Kidney glomerular epithelial cell (primary cell): ENCODE measurements around the gene TMED10.
A peak's percentile ranks its signal among the peaks of the same experiment; 100 is the strongest.

Experiments used
- DNase-seq: peaks from one replicate; lab custom pipeline; 2025; lab: John Stamatoyannopoulos, UW

The TMED10 gene

DNA sequence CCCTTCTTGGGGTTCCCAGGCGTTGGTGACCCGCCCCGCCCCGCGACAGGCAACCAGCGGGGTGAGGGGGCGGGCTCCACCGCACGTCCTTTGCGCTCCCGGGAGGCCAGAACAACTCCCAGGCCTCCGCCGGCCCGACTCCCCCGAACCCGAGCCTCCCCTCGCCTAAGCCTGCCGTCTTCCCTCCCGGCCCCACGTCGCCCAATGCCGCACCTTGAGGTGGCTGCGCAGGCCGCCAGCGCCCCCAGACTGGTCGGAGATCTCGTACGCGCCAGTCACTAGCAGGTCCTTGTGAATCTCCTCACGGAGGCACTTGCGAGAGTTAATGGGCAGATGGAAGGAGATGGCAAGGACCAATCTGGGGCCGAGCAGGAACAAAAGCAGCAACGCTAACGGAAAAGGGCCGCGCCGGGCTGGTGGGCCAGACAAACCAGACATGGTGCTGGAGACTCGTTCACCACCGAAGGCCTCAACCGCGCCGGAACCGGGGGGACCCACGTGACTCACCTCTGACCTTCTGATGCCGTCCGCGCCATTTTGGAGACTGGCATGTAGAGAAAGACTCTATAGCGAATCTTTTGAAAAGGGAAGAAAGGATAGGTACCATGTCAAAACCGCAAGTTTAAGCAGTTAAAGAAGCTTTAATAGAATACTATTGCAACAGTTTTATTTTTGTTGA is at the start of gene TMED10:
TMED10 (minus strand) TSS at position 471 of the 679 bp plus-strand sequence; CDS start at position 438, 33 bp downstream.
- DNase-seq: peak; percentile 98

DNA sequence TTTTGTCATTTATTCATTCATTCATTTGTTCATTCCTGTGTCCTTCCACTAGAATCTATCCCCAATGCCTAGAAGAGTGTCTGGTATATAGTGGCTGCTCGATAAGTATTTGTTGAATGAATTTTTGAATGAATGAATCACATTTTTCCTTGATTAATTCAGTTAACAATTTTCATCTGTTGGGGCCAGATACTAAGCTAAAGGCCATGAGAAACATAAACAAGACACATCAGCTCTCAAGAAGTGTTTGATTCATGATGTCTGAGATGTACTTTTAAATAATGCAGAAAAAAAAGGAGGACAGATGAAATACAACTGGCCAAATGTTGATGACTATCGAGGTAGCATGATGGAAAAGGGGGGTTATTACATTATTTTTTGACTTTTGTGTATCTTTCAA is 48.1 kb upstream of the TMED10 start:
- no peak for DNase-seq

DNA sequence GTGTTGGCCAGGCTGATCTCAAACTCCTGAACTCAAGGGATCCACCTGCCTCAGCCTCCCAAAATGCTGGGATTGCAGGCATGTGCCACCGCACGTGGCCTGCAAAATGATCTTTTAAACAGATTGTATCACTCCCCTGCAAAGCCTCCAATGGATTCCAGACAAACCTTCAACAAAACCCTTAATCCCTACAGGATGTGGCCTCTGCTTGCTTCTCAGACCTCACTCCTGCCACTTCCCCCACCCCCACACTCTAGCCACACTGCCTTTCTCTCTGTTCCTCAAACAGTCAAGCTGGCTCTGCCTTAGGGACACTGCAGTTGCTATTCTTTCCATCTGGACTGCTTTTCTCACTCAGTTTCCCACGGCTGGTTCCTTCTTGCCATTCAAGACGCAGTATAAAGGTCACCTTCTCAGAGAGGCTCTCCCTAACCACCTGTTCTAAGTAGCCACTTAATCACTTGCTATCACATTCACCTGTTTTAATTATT is 47.3 kb upstream of the TMED10 start:
- DNase-seq: no peak

DNA sequence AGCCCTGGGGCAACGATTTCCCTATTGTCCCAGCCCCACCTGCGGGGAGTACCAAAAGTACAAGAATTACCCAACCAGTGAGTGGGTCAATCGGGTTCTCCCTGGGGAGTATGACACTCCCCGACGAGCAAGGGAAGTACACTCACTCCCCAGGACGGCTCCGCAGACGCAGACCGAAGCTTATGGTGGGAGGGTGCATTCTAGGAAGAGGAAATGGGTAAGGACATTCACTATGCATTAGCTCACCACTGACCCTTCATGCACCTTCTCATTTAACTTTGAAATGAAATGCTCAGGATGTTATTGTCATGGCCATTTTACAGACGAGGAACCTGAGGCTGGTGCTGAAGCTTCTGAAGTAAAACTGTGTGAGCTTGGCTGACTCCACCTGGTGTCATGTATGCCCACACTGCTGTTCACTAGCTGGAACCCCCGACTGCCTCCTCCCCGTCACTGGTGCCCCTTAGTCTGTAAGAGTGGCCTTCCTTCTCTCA is 45.8 kb upstream of the TMED10 start:
- DNase-seq: no peak

DNA sequence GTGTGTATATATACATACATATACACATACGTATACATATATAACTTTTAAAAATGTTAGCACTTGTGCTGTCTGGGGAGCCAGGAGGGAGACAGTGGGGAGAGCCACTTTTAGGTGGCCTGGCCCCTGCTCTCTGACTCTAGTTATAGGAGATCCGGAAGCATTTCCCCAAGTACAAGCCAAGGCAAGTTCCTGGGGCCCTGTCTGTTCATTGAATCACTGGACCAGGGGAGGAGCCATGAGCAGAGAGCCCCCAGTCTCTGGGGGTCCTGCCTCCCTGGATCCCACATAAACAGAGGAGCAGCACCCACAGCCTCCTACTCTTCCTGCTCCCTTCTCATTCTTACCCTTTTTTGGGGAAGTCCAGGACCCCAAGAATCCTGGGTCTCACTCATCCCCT is 45.4 kb upstream of the TMED10 start:
- DNase-seq: no peak

DNA sequence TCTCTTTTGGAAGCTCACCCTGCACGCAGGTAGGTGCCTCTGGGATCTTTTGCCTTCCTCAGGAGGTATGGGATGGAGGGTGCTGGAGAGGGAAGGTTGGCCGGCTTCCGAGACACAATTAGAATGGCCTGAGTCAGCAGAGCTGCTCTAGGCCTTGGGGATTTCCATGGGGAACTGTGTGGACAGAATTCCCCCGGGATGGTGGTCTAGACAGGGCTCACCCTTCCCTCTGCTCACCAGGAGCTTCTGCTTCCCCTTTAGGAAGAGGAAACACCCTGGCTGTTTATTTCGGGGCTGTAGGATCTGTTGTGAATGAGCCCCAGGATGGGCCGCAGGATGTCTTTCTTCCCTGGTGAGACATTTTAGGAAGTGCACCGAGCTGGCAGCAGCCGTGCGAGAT is 43.7 kb upstream of the TMED10 start:
- DNase-seq: no peak

DNA sequence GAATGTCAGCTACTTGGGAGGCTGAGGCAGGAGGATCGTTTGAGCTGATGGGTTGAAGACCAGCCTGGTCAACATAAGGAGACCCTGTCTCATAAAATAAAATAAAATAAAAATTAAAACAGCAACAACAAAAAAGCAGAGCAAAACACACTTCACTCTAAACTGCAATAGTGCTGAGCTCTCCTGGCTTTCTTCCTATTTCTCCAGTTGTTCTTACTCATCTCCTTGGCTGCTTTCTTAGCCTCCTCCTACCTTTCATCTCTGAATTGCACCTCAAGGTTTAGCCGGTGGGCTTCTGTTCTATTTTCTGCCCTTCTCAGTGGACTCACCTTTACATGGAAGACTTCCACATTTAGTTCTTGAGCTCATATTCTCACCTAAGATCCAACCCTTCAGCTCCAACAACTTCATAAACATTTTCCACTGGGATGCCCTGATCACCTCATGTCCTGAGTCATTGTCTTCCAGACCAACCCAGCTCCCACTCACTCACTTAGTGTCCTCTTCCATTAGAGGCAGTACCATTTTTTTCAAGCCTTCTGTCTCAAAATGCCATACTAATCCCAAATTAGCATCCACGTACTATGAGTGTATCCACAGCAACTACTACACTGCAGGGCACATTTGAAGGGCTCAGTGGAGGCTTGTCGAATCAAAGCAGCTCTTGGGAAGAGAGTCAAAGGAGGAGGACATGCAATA is 41.2 kb upstream of the TMED10 start:
- no peak for DNase-seq

DNA sequence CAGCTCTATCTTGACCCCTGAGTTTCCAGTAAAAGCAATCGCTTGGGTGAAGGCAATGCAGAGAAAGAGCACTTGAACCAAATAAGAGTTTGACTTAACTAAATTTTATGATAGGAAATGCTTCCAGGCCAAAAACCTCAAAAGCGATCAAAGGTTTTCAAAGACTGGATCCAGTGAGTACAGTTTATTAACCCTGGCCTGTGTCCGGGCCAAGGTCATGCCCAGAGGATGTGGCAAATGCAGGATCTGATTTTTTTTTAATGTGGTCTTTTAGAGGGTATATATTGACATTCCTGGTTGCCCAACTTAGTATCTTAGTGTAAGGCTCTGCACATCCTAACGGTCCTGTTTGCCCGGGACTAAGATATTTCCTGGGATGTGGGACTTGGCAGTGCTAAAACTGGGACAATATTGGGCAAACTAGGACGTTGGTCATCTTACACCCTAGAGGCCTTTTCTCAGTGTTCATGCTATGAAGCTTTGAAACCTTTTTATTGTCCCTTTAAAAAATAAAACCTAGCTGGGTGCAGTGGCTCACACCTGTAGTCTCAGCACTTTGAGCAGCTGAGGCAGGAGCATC is 40.1 kb upstream of the TMED10 start:
- DNase-seq: no peak

DNA sequence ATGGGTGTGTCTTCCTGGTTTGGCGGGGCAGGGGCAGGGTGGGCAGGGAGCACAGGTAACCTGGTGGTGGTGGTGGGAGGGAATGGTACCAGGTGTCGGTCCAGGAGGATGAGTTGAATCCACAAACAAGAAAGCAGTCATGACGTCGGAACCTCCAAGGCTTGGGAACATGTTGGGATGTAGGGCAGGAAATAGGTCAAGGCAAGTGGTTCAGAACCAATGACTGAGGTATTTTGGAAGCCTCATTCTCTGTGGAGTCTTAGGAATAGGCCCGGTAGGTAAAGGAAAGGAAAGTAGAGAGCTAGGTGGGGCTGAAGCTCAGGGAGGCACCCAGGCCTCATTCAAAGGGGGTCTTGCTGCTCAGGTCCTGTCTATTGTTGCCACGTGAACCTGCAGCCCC is 39.1 kb upstream of the TMED10 start:
- DNase-seq: no peak

DNA sequence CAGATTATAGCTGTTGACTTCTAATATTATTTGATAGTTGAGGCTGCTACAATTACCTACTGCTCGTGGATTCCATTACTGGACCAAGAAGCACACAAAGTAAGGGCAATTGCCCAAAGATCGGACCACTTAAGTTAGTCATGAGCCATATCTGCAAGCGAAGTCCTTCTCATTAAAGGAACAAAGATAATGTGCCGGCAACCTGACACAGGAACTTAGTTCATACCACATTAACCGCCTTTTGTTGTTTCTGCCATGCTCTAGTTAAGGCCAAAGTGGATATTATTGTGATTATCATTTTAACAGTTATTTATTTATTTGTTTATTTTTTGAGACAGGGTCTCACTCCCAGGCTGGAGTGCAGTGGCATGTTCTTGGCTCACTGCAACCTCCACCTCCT is 38.1 kb upstream of the TMED10 start:
- no peak for DNase-seq

DNA sequence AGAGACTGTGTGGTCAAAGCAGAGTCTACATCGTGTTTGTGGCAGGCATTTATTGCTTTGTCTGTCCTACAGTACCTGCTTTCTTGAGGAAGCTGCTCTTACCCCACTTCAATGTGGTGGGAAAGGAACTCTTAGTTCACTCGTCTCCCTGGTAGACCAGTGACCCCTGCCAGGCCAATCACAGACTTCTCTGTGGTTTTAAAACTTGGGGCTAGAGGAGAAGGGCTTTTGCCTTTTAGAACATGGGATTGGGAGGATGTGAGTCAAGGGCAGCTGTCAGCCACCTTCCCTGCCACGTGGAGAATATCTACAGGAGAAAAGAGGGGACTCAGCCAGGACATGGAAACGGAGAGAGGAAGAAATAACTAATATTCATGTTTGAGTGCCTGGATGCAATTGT is 36.8 kb upstream of the TMED10 start:
- DNase-seq: no peak

DNA sequence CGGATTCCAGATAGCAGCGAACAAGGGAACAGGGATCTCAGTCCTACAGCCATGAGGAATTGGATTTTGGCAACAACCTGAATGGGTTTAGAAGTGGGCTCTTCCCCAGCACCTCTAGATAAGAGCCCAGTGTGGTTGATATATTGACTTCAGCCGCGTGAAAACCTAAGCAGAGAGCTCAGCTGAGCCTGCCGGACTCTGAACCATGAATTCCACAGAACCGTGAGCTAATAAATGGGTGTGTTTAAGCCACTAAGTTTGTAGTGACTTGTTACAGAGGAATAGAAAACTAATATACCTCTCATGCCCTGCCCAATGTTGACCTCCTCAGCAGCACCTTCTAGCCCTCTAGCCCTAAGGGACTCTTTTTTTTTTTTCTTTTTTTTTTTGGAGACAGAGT is 32.4 kb upstream of the TMED10 start:
- no peak for DNase-seq

DNA sequence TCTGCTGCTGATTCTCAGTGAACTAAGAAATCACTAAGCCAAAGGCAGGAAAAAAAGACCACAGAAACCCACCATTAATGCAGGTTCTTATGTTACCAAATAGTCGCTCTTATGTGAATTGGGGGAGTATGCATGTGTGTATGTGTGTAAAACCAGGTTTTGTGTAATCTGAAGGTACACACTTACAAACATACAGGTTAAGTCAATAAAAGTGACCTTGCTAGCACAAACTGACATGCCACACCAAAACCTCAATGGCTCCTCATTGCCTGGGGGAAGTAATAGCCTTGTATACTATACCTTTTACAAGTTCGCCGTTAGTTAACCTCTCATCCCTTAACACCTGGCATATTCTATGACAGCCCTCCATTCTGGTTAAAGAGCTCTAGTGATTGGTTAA is 29.8 kb upstream of the TMED10 start:
- no peak for DNase-seq

DNA sequence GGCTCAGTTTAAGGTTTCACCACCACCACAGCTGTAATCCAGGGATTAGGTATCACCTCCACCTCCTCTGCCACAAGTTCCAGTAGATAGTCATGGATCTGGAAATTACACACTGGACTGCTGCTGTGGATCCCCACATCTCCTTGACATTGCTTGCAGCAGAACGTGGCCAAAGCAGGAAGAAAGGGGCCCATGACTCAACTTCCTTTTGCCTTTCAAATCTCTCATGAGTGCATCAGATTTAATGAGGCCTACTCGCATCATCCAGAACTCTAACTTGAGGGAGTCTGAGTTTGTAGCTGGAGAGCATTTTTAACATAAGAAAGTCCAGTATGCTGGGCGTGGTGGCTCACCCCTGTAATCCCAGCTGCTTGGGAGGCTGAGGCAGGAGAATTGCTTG is 29.2 kb upstream of the TMED10 start:
- DNase-seq: no peak

DNA sequence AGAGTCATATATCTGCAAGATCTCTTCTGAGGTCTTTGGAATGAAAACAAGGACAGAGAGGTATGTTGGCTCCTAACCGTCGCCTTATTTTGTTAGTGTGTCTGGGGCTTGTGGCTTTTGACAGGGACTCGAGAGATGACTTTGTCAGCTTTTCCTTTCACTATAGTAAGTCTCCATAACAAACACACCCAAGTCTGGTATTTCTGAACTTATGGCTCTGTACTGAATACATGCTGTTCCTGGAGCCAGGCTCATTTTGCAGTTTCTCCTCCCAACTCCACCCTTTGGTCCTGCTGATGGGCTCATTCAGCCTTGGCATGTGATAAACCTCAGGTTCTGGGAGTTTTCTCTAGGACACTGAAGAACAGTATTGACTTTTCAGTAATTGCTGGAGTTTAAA is 27.7 kb upstream of the TMED10 start:
- DNase-seq: no peak

DNA sequence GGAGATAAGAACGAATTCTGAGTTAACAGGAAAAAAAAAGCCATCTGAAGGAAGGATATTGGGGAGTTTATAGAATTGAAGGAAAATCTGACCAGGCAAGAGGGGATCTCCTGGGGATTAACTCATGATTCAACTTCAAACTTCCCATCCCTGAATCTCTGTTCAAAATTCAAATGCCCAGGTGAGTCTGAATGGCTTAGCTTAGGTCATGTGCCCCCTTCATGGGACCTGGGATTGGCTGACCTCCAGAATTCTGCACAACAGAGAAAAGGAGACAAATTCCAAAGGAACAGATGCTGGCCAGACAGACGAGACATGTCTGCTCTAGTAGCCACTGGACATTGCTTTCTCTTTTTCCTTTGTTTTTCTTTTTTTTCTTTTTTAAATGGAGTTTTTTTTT is 26.2 kb upstream of the TMED10 start:
- DNase-seq: no peak

DNA sequence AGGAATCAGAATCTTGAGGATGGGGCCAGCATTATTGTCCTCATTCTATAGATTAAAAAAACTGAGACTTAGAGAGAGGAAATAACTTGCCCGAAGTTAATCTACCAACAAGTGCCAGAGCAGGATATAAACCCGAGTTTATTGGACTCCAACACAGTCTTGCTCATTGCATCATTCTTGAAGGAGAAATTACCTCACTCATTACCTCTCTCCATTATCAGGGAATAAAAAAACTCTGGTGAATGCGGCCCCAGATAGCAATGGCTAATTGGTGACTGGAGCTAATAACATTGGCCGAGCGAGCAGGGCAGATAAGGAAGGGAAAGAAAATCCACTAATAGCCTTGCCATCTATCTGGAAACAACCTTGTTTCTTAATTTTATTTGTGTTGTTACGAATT is 24.7 kb upstream of the TMED10 start:
- DNase-seq: no peak

DNA sequence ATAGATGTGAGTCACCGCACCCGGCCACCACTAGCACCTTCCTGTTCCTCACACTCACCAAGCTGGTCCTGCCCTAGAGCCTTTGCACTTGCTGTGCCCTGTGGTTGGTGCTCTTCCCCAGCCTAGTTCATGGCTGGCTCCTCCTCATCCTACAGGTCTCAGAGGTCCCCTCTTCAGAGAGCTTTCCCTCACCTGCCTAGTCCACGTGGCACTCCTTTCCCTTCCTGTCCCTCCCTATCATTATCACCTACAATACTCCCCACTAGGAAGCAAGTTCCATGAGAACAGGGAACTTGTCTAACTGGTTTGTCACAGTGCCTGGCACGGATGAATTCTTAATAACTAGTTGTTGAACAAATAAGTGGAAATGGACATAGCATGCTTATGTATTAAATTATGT is 24.0 kb upstream of the TMED10 start:
- no peak for DNase-seq

DNA sequence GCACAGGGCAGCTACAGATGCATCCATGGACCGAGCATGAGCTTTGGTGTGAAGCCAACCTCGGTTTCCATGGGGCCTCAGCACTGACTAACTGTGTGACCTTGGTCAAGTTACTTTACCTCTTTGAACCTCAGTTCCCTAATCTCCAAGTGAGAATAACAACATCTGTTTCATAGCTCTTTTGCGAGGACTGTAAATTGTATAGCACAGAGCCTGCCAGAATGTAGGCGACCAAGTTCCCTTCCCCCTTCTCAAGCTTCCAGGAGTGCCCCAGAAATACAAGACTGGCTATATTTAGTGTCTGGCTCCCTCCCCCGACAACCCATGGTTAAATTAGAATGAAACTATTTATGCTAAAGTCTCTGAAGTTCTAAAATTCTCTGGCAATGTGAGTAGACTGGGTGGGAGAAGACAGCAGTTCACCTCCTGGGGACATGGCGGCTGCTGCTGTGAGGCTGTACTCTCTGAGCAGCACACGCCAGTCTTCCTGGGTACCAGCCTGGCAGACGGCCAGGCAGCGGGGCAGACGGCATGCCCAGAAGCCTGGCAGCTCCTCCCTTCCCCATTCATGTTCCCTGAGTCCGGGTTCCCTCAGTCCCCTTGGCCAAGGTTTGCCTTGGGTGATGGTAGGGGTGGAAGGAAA is 22.0 kb upstream of the TMED10 start:
- no peak for DNase-seq

DNA sequence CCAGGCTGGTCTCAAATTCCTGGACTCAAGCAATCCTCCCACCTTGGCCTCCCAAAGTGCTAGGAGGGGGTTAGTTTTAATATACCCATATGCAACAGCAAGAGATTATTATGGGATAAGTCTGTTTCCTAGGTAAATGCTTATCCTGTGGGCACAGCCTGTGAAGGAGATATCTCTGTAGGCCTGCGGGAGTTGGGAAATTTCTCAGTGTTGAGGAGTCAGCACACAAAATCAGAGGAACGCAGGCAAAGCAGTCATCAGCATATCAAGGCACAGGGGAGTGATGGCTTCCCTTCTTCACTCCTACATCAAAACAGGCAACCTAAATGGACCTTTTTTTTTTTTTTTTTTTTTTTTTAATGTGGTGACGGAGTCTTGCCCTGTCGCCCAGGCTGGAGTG is 20.9 kb upstream of the TMED10 start:
- no peak for DNase-seq

DNA sequence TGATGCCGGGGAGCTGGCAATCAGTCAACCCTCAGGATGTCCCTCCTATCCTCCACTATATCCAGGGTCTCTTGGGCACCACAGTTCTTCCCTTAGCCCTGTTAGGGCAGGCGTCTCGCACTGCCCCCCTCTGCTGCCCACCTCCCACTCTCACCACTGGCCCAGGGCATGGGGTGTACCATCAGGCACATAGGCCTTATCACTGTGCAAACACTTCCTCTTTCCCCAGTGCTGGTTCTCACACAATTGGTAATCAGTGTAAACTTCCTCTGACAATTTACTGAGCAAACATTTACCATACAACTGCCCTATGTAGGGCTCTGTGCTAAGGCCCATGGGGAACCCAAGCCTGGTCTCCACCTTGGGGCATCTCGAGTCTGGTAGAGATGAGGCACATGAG is 20.1 kb upstream of the TMED10 start:
- DNase-seq: no peak

DNA sequence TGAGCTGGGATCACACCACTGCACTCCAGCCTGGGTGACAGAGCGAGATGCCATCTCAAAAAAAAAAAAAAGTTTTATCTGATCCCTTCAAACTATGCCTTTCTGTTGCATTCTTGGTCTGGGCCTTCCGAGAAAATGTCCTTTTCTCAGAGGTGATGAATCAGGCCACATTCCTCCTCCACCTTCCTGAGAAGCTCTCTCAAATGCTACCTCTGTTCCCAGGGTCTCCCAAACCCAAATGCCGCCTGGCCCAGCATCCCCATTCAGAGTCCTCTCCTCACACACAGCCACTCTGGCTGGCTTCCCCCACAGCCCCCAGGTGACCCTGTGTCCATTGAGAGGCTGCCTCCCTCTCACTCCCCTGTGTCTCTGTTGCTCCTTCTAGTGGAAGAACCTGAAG is 19.7 kb upstream of the TMED10 start:
- DNase-seq: no peak

DNA sequence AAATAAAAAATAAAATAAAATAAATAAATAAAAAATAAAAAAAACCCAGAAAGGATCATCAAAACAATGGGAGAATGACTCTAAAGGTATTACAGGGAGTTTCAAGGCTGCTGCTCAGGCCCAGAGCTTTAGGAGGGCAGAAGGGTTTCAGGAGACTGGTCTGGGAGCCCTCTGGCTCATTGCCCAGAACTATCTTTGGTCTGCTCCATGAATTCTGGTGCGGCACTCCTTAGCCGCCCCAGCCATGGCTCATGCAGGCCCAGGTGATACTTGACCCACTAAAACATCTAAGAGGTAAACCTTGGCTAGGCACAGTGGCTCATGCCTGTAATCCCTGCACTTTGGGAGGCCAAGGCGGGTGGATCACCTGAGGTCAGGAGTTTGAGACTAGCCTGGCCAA is 14.7 kb upstream of the TMED10 start:
- no peak for DNase-seq
